Measurements from ENCODE around the gene CADM3. TPM values are rescaled to one million over a fixed set of nuclear protein-coding genes. Genes with fewer than 3 reads are reported as not detected.

The CADM3 gene
- total and polyA plus RNA-seq, 2 experiments from 2014 or later: 2.0 to 4.4 TPM

- H3K27me3 Mint-ChIP-seq (ENCODE audit: insufficient read depth, low read depth, poor library complexity): peaks cover 10% of the 10 kb centered on the region
- Histone ChIP-seq H2AFZ (no peak overlapping the region), H4K20me1 (replicated peaks; ENCODE audit: insufficient read depth) (no peaks in the 10 kb centered on the region), H3K4me3 (no peak overlapping the region), H3K4me2 (no peak overlapping the region), H3K36me3 (ENCODE audit: insufficient read depth) (no peaks in the 10 kb centered on the region), H3K4me1 (ENCODE audit: insufficient read depth) (peaks cover 12% of the 10 kb centered on the region), H3K27ac (ENCODE audit: low read depth) (no peak overlapping the region), H3K79me2 (replicated peaks; ENCODE audit: insufficient read depth) (no peaks in the 10 kb centered on the region), H3F3A (replicated peaks; ENCODE audit: low read depth) (no peaks in the 10 kb centered on the region), H3K9me2 (ENCODE audit: insufficient read depth) (no peaks in the 10 kb centered on the region), H3K27me3 (ENCODE audit: insufficient read depth) (no peaks in the 10 kb centered on the region)
- H3K36me3 Mint-ChIP-seq (ENCODE audit: low read depth): no peaks in the 10 kb centered on the region
- H3K9me3 Mint-ChIP-seq: no peaks in the 10 kb centered on the region
- H3K4me1 Mint-ChIP-seq: peaks cover 37% of the 10 kb centered on the region
- TF ChIP-seq REST (IDR thresholded peaks at IDR 0.05; ENCODE audit: unreplicated experiment) (no peak), ZNF114 (CRISPR knock-in tag; IDR thresholded peaks at IDR 0.05) (no peak), ZNF462 (CRISPR knock-in tag; IDR thresholded peaks at IDR 0.05) (no peak), ETS1 (IDR thresholded peaks at IDR 0.05) (no peak), STAT1 (IDR thresholded peaks at IDR 0.05; ENCODE audit: unreplicated experiment) (no peak), JUNB (IDR thresholded peaks at IDR 0.05; ENCODE audit: unreplicated experiment) (no peak), ZNF331 (CRISPR knock-in tag; IDR thresholded peaks at IDR 0.05; ENCODE audit: low read depth) (no peak)
- H3K27ac Mint-ChIP-seq: no peak overlapping the region
- ATAC-seq (no peak), DNase-seq (ENCODE audit: low spot score) (no peak)
- no peak overlapping the region for H3K4me3 Mint-ChIP-seq
These were observed 41.2 kb downstream of the CADM3 start for GRCh38 chr1:159212596-159212995.
